Caki2 (cell line): ENCODE results near the gene OR8D2. TPM values are rescaled to one million over a fixed set of nuclear protein-coding genes. Genes with fewer than 3 reads are reported as not detected.
"Not testable (repeated sequence)": the region's sequence is repeated elsewhere in the genome, so short reads cannot be mapped to it uniquely, and the experiment has no call there.

Experiments used
- DNase-seq: peaks from one replicate; pipeline ENCODE4 v3.0.0-alpha.2; 2015; ENCODE audit warnings: low read depth
- in situ Hi-C: cut with HindIII; loops from 2 replicates; pipeline ENCODE4 v1.10.0; 2016; ENCODE audit warnings: low sequenced_read_pairs, low pct_unique_long_range_greater_than_20kb, mixed read lengths
- total RNA-seq: library from RNA; depleted of rRNA; stranded (reverse); fragments of >200 nt; shearing (Covaris generic); gene quantifications from 2 replicates; pipeline ENCODE4 v1.2.3, GENCODE V29; 2014; ENCODE audit warnings: low replicate concordance; rRNA removed

The OR8D2 gene
- total RNA-seq, 1 experiment from 2014 or later, result not detected

- no peak for DNase-seq
- in situ Hi-C loops, result no loop called here
Observed at GRCh38 chr11:124301548-124301947, 18.4 kb downstream of the OR8D2 start.

- no peak for DNase-seq
- in situ Hi-C loops, result no loop called here
Observed at GRCh38 chr11:124297921-124298320, 22.1 kb downstream of the OR8D2 start.

GRCh38 chr11:124296016-124296415 is 24.0 kb downstream of the OR8D2 start:
- in situ Hi-C loops, result no loop called here
- no peak for DNase-seq

GRCh38 chr11:124294687-124295086 is 25.3 kb downstream of the OR8D2 start:
- DNase-seq, result no peak
- in situ Hi-C loops, result no loop called here

GRCh38 chr11:124285610-124286344 is 34.2 kb downstream of the OR8D2 start:
- peak; percentile 62 for DNase-seq
- in situ Hi-C loops, result no loop called here

GRCh38 chr11:124278261-124278660 is 41.7 kb downstream of the OR8D2 start:
- DNase-seq, result no peak
- in situ Hi-C loops, result no loop called here

- in situ Hi-C loops, result no loop called here
- DNase-seq, result no peak
Observed at GRCh38 chr11:124277804-124278203, 42.2 kb downstream of the OR8D2 start.

GRCh38 chr11:124277207-124277606 is 42.8 kb downstream of the OR8D2 start:
- in situ Hi-C loops, result no loop called here
- no peak for DNase-seq

GRCh38 chr11:124276081-124276480 is 43.9 kb downstream of the OR8D2 start:
- no peak for DNase-seq
- in situ Hi-C loops, result no loop called here

- DNase-seq, result no peak
- in situ Hi-C loops, result no loop called here
Observed at GRCh38 chr11:124274000-124274399, 46.0 kb downstream of the OR8D2 start.

- in situ Hi-C loops, result not testable (repeated sequence)
- peak; percentile 2 for DNase-seq
Observed at GRCh38 chr11:124270886-124271285, 49.1 kb downstream of the OR8D2 start.

Other genes starting within 250 kb of the OR8D2 start
- 6.9 and 10.6 TPM in 2 replicates for gene VWA5A, start 204.7 kb downstream of the OR8D2 start, total RNA-seq
- gene OR10D3, start 136.9 kb downstream of the OR8D2 start, total RNA-seq, result not detected in 2 replicates
- not detected in 2 replicates for gene OR8G1, start 79.1 kb downstream of the OR8D2 start, total RNA-seq
- gene OR8G5, start 63.8 kb downstream of the OR8D2 start, total RNA-seq, result not detected in 2 replicates
- not detected in 2 replicates for gene OR8D1, start 6.2 kb downstream of the OR8D2 start, total RNA-seq
- not detected in 2 replicates for gene OR8B2, start 64.3 kb upstream of the OR8D2 start, total RNA-seq
- gene OR8B3, start 78.8 kb upstream of the OR8D2 start, total RNA-seq, result not detected in 2 replicates
- not detected in 2 replicates for gene OR8B4, start 104.7 kb upstream of the OR8D2 start, total RNA-seq
- gene OR8B8, start 125.5 kb upstream of the OR8D2 start, total RNA-seq, result not detected in 2 replicates
- not detected in 2 replicates for gene OR8B12, start 223.5 kb upstream of the OR8D2 start, total RNA-seq
- not detected in 2 replicates for gene OR8A1, start 249.8 kb upstream of the OR8D2 start, total RNA-seq